Measurements from ENCODE around the gene TTC7B. TPM values are rescaled to one million over a fixed set of nuclear protein-coding genes. Genes with fewer than 3 reads are reported as not detected.

TTC7B gene
- total and polyA plus RNA-seq, 2 experiments from 2014 or later = 68.1 to 75.8 TPM

GRCh38 chr14:90574188-90575131 is 241.8 kb downstream of the TTC7B start:
- Histone ChIP-seq H3K9me3 (ENCODE audit: low read depth) (no peaks in the 10 kb centered on the region), H3K36me3 (no peaks in the 10 kb centered on the region), H3K4me1 (ENCODE audit: low read depth) (peaks cover 29% of the 10 kb centered on the region), H3K27ac (peak overlapping the region; percentile 55), H3K4me3 (no peak overlapping the region), H3K27me3 (no peaks in the 10 kb centered on the region)
- peak; percentile 35 to 81 for DNase-seq (ENCODE audit: low read depth in 1 of 2, low spot score in 1 of 2)
- no peak for TF ChIP-seq CTCF (IDR thresholded peaks at IDR 0.05; ENCODE audit: low read depth, low read length)

- peak; percentile 60 to 79 for DNase-seq (ENCODE audit: low read depth in 1 of 2, low spot score in 1 of 2)
- peak overlapping the region; percentile 55 for H3K27ac ChIP-seq
- peaks cover 29% of the 10 kb centered on the region for H3K4me1 ChIP-seq (ENCODE audit: low read depth)
- H3K36me3 ChIP-seq = no peaks in the 10 kb centered on the region
- H3K4me3 ChIP-seq = no peak overlapping the region
- H3K27me3 ChIP-seq = no peaks in the 10 kb centered on the region
- H3K9me3 ChIP-seq (ENCODE audit: low read depth) = no peaks in the 10 kb centered on the region
- TF ChIP-seq CTCF (IDR thresholded peaks at IDR 0.05; ENCODE audit: low read depth, low read length) = no peak
Observed at GRCh38 chr14:90573385-90574105, 242.7 kb downstream of the TTC7B start.

- no peaks in the 10 kb centered on the region for H3K9me3 ChIP-seq (ENCODE audit: low read depth)
- TF ChIP-seq CTCF (IDR thresholded peaks at IDR 0.05; ENCODE audit: low read depth, low read length) = no peak
- no peak overlapping the region for H3K27ac ChIP-seq
- peaks cover 29% of the 10 kb centered on the region for H3K4me1 ChIP-seq (ENCODE audit: low read depth)
- H3K4me3 ChIP-seq = no peak overlapping the region
- no peaks in the 10 kb centered on the region for H3K36me3 ChIP-seq
- H3K27me3 ChIP-seq = no peaks in the 10 kb centered on the region
- DNase-seq (ENCODE audit: low read depth in 1 of 2, low spot score in 1 of 2) = no peak
Observed at GRCh38 chr14:90572441-90573150, 243.6 kb downstream of the TTC7B start.

GRCh38 chr14:90571149-90571947 is 244.9 kb downstream of the TTC7B start:
- Histone ChIP-seq H3K9me3 (ENCODE audit: low read depth) (no peaks in the 10 kb centered on the region), H3K27ac (no peak overlapping the region), H3K4me3 (no peak overlapping the region), H3K27me3 (no peaks in the 10 kb centered on the region), H3K36me3 (no peaks in the 10 kb centered on the region), H3K4me1 (ENCODE audit: low read depth) (peaks cover 29% of the 10 kb centered on the region)
- DNase-seq (ENCODE audit: low read depth in 1 of 2, low spot score in 1 of 2) = no peak
- TF ChIP-seq CTCF (IDR thresholded peaks at IDR 0.05; ENCODE audit: low read depth, low read length) = no peak

GRCh38 chr14:90570461-90570860 is 245.8 kb downstream of the TTC7B start:
- H3K36me3 ChIP-seq = no peaks in the 10 kb centered on the region
- H3K4me3 ChIP-seq = no peak overlapping the region
- no peak overlapping the region for H3K27ac ChIP-seq
- no peak for TF ChIP-seq CTCF (IDR thresholded peaks at IDR 0.05; ENCODE audit: low read depth, low read length)
- DNase-seq (ENCODE audit: low read depth in 1 of 2, low spot score in 1 of 2) = no peak
- no peaks in the 10 kb centered on the region for H3K9me3 ChIP-seq (ENCODE audit: low read depth)
- no peaks in the 10 kb centered on the region for H3K27me3 ChIP-seq
- peaks cover 24% of the 10 kb centered on the region for H3K4me1 ChIP-seq (ENCODE audit: low read depth)

Data from cardiac muscle cell (in vitro differentiated cells and primary cell).